Mammary epithelial cell (primary cell): Measurements from ENCODE around the gene SOX5.

Experiments
- EZH2 ChIP-seq: IDR thresholded peaks from 2 replicates; pipeline ENCODE4 v1.6.1; 2012; ENCODE audit warnings: low read length, inconsistent platforms, borderline replicate concordance
- TF ChIP-seq, protein P1 (sequence below), 2 donors: IDR thresholded peaks in 1 of 2; conservative IDR thresholded peaks in 1 of 2; 2 replicates each; pipeline ENCODE4 v1.5.1; 2011 to 2012; ENCODE audit warnings: inconsistent platforms in 2 of 2, low read length in 2 of 2, mild to moderate bottlenecking in 2 of 2, control low read depth in 1 of 2, low read depth in 1 of 2; ENCODE audit not compliant: insufficient read depth in 1 of 2; ENCODE audit errors: extremely low read depth in 1 of 2

DNA sequence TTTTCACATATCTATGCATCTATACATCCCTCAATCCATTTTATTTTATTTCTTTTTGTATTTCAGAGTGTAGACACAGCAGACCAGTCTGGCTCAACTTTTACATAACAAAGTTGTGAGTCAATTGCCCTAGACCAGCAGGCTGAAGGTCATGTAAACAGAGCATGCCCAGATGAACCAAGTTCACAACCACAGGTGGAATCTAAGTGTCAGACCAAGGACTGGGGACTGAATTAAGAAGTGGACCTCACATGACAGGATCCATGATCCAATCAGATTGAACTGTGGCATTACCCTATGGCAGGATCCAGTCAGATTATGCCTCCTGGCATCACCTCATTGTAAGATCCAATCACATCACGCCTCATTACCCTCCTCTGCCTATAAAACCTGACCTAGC is 455.8 kb downstream of the SOX5 start:
- TF ChIP-seq, protein P1, sequence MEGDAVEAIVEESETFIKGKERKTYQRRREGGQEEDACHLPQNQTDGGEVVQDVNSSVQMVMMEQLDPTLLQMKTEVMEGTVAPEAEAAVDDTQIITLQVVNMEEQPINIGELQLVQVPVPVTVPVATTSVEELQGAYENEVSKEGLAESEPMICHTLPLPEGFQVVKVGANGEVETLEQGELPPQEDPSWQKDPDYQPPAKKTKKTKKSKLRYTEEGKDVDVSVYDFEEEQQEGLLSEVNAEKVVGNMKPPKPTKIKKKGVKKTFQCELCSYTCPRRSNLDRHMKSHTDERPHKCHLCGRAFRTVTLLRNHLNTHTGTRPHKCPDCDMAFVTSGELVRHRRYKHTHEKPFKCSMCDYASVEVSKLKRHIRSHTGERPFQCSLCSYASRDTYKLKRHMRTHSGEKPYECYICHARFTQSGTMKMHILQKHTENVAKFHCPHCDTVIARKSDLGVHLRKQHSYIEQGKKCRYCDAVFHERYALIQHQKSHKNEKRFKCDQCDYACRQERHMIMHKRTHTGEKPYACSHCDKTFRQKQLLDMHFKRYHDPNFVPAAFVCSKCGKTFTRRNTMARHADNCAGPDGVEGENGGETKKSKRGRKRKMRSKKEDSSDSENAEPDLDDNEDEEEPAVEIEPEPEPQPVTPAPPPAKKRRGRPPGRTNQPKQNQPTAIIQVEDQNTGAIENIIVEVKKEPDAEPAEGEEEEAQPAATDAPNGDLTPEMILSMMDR (conservative IDR thresholded peaks at IDR 0.05 in 1 of 2, IDR thresholded peaks at IDR 0.05 in 1 of 2; ENCODE audit: extremely low read depth in 1 of 2, insufficient read depth in 1 of 2, low read depth in 1 of 2, low read length in 2 of 2) = no peak
- TF ChIP-seq EZH2 = no peak
